Lower lobe of right lung (tissue), 2 donors: Measurements from ENCODE around the gene CPSF3. TPM values are rescaled to one million over a fixed set of nuclear protein-coding genes. Genes with fewer than 3 reads are reported as not detected.

ENCODE experiments used
- ATAC-seq, 2 donors: fragments of 200-7000 bp; cut with Tn5 transposase; one replicate each; pipeline ENCODE4 v1.9.1; 2020 to 2022; ENCODE audit warnings: mild to moderate bottlenecking in 2 of 2, moderate library complexity in 2 of 2
- DNase-seq: peaks from one replicate; pipeline ENCODE4 v3.0.0-alpha.2; 2020
- H3K27ac ChIP-seq: fragments of 200-600 bp; one replicate; pipeline ENCODE4 v1.8.0; 2022
- H3K27me3 ChIP-seq: fragments of 200-600 bp; one replicate; pipeline ENCODE4 v1.8.0; 2022; ENCODE audit warnings: low read depth
- H3K36me3 ChIP-seq: fragments of 200-600 bp; one replicate; pipeline ENCODE4 v1.8.0; 2022; ENCODE audit warnings: mild to moderate bottlenecking
- H3K4me1 ChIP-seq: fragments of 200-600 bp; one replicate; pipeline ENCODE4 v1.8.0; 2022
- H3K4me3 ChIP-seq: fragments of 200-600 bp; one replicate; pipeline ENCODE4 v1.8.0; 2022; ENCODE audit warnings: mild to moderate bottlenecking
- H3K9me3 ChIP-seq: fragments of 200-600 bp; one replicate; pipeline ENCODE4 v1.8.0; 2022
- intact Hi-C: fragments of 100-400 bp; cut with DNase I; formaldehyde crosslinking; loops from one replicate; pipeline ENCODE4 v1.11.0; 2022
- total RNA-seq: library from RNA; stranded (reverse); fragmentation: NEBNext Ultra II Directional; extraction: Animal tissue kit (Norgen Biotek cat#: 25700); gene quantifications from one replicate; pipeline ENCODE4 v1.2.1, GENCODE V29; 2021
- TF ChIP-seq, protein P1 (sequence below): fragments of 200-600 bp; IDR thresholded peaks from one replicate; pipeline ENCODE4 v1.8.0; 2022; ENCODE audit warnings: antibody characterized with exemption, mild to moderate bottlenecking
- donor health status: DM: no; HTN: yes; CAD: no; lungs with severe emphysema.

The CPSF3 gene
- total RNA-seq, 1 donor from 2014 or later = 26.2 TPM

DNA sequence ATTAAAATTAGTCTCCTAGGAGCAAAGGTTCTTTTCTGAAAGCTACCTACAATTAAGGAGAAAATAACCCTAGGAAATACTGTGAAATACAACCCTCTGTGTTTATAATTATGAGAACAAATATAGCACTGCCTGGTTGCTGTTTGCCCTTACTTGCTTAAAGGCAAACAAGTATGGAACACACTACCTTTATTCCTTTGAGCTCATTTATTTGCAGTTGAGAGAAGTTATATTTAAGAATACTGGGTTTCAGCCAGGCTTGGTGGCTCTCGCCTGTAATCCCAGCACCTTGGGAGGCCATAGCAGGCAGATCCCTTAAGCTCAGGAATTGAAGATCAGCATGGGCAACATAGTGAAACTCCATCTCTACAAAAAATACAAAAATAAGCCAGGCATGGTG, 27.8 kb downstream of the CPSF3 start:
- intact Hi-C loops = no loop called here
- Histone ChIP-seq H3K36me3 (peaks cover 78% of the 10 kb centered on the region), H3K27me3 (no peaks in the 10 kb centered on the region), H3K4me3 (no peak overlapping the region), H3K9me3 (no peaks in the 10 kb centered on the region), H3K4me1 (no peaks in the 10 kb centered on the region), H3K27ac (no peak overlapping the region)
- no peak for DNase-seq
- no peak for ATAC-seq
- TF ChIP-seq, protein P1, sequence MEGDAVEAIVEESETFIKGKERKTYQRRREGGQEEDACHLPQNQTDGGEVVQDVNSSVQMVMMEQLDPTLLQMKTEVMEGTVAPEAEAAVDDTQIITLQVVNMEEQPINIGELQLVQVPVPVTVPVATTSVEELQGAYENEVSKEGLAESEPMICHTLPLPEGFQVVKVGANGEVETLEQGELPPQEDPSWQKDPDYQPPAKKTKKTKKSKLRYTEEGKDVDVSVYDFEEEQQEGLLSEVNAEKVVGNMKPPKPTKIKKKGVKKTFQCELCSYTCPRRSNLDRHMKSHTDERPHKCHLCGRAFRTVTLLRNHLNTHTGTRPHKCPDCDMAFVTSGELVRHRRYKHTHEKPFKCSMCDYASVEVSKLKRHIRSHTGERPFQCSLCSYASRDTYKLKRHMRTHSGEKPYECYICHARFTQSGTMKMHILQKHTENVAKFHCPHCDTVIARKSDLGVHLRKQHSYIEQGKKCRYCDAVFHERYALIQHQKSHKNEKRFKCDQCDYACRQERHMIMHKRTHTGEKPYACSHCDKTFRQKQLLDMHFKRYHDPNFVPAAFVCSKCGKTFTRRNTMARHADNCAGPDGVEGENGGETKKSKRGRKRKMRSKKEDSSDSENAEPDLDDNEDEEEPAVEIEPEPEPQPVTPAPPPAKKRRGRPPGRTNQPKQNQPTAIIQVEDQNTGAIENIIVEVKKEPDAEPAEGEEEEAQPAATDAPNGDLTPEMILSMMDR = no peak

DNA sequence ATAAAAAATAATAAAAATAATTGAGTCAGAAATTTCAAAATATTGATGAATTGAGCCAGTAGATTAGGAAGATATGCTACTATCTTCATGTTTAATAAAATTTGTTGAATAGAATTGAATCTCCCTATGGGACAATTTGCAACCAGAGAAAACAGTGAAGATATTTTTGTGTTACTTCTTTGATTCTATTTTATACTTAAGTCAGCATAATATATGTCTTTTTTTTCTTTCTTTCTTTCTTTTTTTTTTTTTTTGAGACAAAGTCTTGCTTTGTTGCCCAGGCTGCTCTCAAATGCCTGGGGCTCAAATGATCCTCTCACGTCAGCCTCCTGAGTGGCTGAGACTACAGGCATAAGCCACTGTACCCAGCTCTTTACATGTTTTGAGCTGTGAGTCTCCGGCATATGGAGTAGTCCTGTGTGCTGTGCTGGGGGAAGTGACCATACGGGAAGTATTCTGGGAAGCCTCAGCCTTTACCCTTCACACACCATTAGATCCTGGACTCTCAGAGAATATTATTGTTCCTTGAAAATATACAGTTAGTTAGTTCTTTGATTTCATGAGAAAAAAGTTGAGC, 37.1 kb downstream of the CPSF3 start:
- intact Hi-C loops = no loop called here
- no peaks in the 10 kb centered on the region for H3K4me1 ChIP-seq
- no peaks in the 10 kb centered on the region for H3K27me3 ChIP-seq
- ATAC-seq = no peak
- H3K36me3 ChIP-seq = peaks cover 69% of the 10 kb centered on the region
- H3K9me3 ChIP-seq = no peaks in the 10 kb centered on the region
- TF ChIP-seq, protein P1 = no peak
- H3K4me3 ChIP-seq = no peak overlapping the region
- no peak for DNase-seq
- H3K27ac ChIP-seq = no peak overlapping the region

DNA sequence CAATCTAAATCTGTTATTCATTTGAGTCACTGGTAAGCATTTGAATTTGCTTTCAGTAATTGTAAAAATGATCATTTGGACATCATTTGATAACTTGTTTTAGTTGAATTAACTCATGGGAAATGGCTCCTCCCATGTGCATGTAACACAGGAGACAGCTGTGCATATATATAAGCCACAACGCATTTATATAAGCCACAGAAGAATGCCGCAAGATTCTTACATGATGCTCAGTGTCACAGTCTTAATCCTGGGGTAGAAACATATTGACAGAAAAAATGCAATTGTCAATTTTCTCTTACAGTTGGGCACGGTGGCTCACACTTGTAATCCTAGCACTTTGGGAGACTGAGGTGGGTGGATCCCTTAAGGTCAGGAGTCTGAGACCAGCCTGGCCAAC, 37.6 kb downstream of the CPSF3 start:
- Histone ChIP-seq H3K4me1 (no peaks in the 10 kb centered on the region), H3K9me3 (no peaks in the 10 kb centered on the region), H3K36me3 (peaks cover 64% of the 10 kb centered on the region), H3K4me3 (no peak overlapping the region), H3K27ac (no peak overlapping the region), H3K27me3 (no peaks in the 10 kb centered on the region)
- ATAC-seq (no peak), DNase-seq (no peak)
- TF ChIP-seq, protein P1 = no peak
- intact Hi-C loops = no loop called here

DNA sequence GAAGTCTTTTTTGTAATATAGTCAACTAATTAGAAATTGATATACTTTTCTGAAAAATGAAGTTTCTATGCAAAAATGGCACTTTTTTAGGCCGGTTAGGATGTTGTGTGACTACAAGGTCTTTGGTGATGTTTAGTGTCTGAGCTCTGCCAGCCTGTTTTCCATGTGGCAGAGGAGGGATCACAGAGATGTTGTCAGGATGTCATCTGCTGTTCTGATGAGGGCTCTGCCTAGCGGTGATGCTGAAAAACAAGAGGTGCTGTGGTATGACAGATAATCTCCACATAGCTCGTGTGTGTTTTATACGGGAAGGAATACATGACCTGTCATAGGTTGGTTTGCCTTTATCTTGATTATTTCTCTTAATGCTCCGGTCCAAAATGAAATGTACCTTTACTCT, 38.9 kb downstream of the CPSF3 start:
- Histone ChIP-seq H3K27me3 (no peaks in the 10 kb centered on the region), H3K9me3 (no peaks in the 10 kb centered on the region), H3K27ac (no peak overlapping the region), H3K4me3 (no peak overlapping the region), H3K36me3 (peaks cover 53% of the 10 kb centered on the region), H3K4me1 (no peaks in the 10 kb centered on the region)
- intact Hi-C loops = no loop called here
- no peak for DNase-seq
- ATAC-seq = no peak
- TF ChIP-seq, protein P1 = no peak

DNA sequence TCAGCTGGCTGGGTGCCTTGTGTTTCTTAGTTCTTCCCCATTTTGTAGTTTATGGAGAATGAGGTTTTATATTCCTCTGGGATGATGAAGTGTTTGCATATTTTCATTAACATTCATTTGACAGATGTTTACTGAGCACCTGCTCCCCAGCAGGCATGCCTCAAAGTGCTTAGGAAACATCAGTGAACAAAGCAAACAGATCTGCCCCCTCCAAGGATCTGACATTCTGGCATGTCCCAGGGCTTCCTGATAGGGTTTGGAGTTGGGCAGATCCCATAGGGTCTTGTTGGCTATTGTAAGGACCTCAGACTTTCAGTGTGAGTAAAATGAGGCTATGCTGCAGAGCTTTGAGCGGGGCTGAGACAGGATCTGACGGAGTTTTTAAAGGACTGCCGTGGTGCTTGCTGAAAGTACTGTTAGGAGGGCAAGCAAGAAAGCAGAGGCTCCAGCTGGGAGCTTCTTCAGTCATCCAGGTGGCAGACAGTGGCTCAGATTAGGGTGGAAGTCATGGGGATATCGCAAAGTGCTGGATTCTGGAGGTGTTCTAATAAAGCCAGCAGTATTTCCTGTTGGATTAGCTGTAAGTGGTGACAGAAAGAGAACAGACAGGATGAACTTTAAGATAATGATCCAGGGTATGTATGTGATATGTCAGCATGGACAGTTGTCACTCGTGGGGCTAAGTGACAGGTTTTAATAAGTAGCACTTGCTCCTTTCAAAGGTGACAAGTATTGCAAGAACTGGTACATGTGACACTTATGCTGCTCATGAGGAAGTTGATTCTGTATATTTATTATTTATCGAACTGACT, 39.6 kb downstream of the CPSF3 start:
- no peak overlapping the region for H3K27ac ChIP-seq
- no peaks in the 10 kb centered on the region for H3K9me3 ChIP-seq
- no peak for ATAC-seq
- peaks cover 51% of the 10 kb centered on the region for H3K36me3 ChIP-seq
- no peaks in the 10 kb centered on the region for H3K27me3 ChIP-seq
- no peak for DNase-seq
- H3K4me3 ChIP-seq = no peak overlapping the region
- intact Hi-C loops = no loop called here
- TF ChIP-seq, protein P1 = no peak
- H3K4me1 ChIP-seq = no peaks in the 10 kb centered on the region
